K562 (cell line): Measurements from ENCODE around the gene CENPX. TPM values are rescaled to one million over a fixed set of nuclear protein-coding genes. Genes with fewer than 3 reads are reported as not detected.

Source experiments
- ATAC-seq: fragments of 200-7000 bp; cut with Tn5 transposase; 3 replicates; pipeline ENCODE4 v1.9.1; 2020; ENCODE audit warnings: moderate library complexity
- BruUV-seq: library from RNA; stranded (reverse); fragments of 400-500 nt; replicated peaks from 2 replicates; lab custom pipeline; 2021; lab: Mats Ljungman, UMichigan
- CTCF ChIA-PET: fragments of 300-600 bp; formaldehyde crosslinking; extraction: SDS; loops from one replicate; lab custom pipeline; 2021; ENCODE audit warnings: low intra/inter-chr PET ratio; lab: Yijun Ruan, JAX
- POLR2A ChIA-PET: fragments of 300-600, 350-650 bp; sonication (Branson Sonifier 250); formaldehyde crosslinking; extraction: SDS; loops from one replicate; lab custom pipeline; 2021; ENCODE audit warnings: antibody characterized with exemption, inconsistent platforms; lab: Yijun Ruan, JAX
- DNase-seq, 4 experiments: peaks; one replicate each; pipeline versions ENCODE4 v3.0.0 to v3.0.0-alpha.2; 2011 to 2018; ENCODE audit warnings: low spot score in 3 of 4, mixed read lengths in 3 of 4; ENCODE audit errors: extremely low read depth in 1 of 4
- FAIRE-seq: peaks from 2 replicates; lab custom pipeline; 2011; peaks lifted over from hg19 to GRCh38; lab: Jason Lieb, UNC
- H2AFZ ChIP-seq: 2 replicates; pipeline ENCODE4 v1.6.0; 2011; ENCODE audit warnings: low read depth, low read length, control low read depth, inconsistent platforms
- H3K27ac ChIP-seq: fragments of 200-600 bp; 3 replicates; pipeline ENCODE4 v1.8.0; 2011; ENCODE audit warnings: low read depth, mild to moderate bottlenecking, control low read depth, inconsistent platforms, low read length, moderate library complexity, mixed read lengths; ENCODE audit errors: extremely low read depth
- H3K27me3 ChIP-seq, 2 experiments: fragments of 300-600 bp in 1 of 2; 2 replicates in 1 of 2; 3 replicates in 1 of 2; pipeline versions ENCODE4 v1.6.0 to v1.8.0; 2011; ENCODE audit warnings: inconsistent platforms in 2 of 2, low read length in 2 of 2, mild to moderate bottlenecking in 1 of 2, mixed read lengths in 1 of 2, moderate library complexity in 1 of 2; ENCODE audit not compliant: control insufficient read depth in 2 of 2, insufficient read depth in 2 of 2
- H3K36me3 ChIP-seq: fragments of 300-600 bp; 3 replicates; pipeline ENCODE4 v1.8.0; 2011; ENCODE audit warnings: mild to moderate bottlenecking, low read length, inconsistent platforms; ENCODE audit not compliant: control insufficient read depth, insufficient read depth
- H3K4me1 ChIP-seq, 2 experiments: fragments of 200-600 bp in 1 of 2; replicated peaks in 1 of 2; 2 replicates in 1 of 2; 3 replicates in 1 of 2; pipeline versions ENCODE4 v1.5.1 to v1.8.0; 2011; ENCODE audit warnings: inconsistent platforms in 2 of 2, low read length in 2 of 2, mild to moderate bottlenecking in 1 of 2, mixed read lengths in 1 of 2, moderate library complexity in 1 of 2; ENCODE audit not compliant: control insufficient read depth in 2 of 2, insufficient read depth in 2 of 2
- H3K4me2 ChIP-seq: 2 replicates; pipeline ENCODE4 v1.6.1; 2011; ENCODE audit warnings: low read length, control low read depth, inconsistent platforms, mixed read lengths; ENCODE audit not compliant: insufficient read depth
- H3K4me3 ChIP-seq: fragments of 200-600 bp; sonication (generic), shearing (Covaris generic); 2 replicates; pipeline ENCODE4 v1.5.1; 2016; ENCODE audit warnings: control low read depth, inconsistent platforms
- H3K79me2 ChIP-seq: fragments of 200-600 bp; 3 replicates; pipeline ENCODE4 v1.8.0; 2011; ENCODE audit warnings: low read length, inconsistent platforms; ENCODE audit not compliant: control insufficient read depth, insufficient read depth
- H3K9ac ChIP-seq, 2 experiments: 2 replicates each; pipeline versions ENCODE4 v1.6.0 to v1.6.1; 2011; ENCODE audit warnings: low read depth in 2 of 2, low read length in 2 of 2, control low read depth in 1 of 2, inconsistent platforms in 1 of 2, mild to moderate bottlenecking in 1 of 2, mixed read lengths in 1 of 2; ENCODE audit not compliant: insufficient read depth in 1 of 2
- H3K9me1 ChIP-seq: one replicate; pipeline ENCODE4 v1.6.0; 2011; ENCODE audit warnings: inconsistent platforms, mild to moderate bottlenecking, low read length, moderate library complexity; ENCODE audit not compliant: control insufficient read depth, insufficient read depth
- H3K9me3 ChIP-seq: replicated peaks from 2 replicates; pipeline ENCODE4 v1.5.1; 2011; ENCODE audit warnings: low read depth, low read length, inconsistent platforms; ENCODE audit not compliant: control insufficient read depth, insufficient read depth
- H4K20me1 ChIP-seq: replicated peaks from 2 replicates; pipeline ENCODE4 v1.6.1; 2011; ENCODE audit warnings: low read length, inconsistent platforms, mixed read lengths; ENCODE audit not compliant: control insufficient read depth, insufficient read depth
- RBM25 ChIP-seq: fragments of 200-400 bp; formaldehyde crosslinking; IDR thresholded peaks from 2 replicates; pipeline ENCODE4 v1.6.1; 2018; ENCODE audit warnings: low read length, low read depth, moderate library complexity; ENCODE audit not compliant: severe bottlenecking
- ZBTB1 ChIP-seq: sonication (generic); formaldehyde crosslinking; IDR thresholded peaks from 2 replicates; pipeline ENCODE4 v1.8.1; 2023; ENCODE audit warnings: missing genetic modification reagents, low read depth, mild to moderate bottlenecking, borderline replicate concordance
- ZSCAN29 ChIP-seq: fragments of 450-650 bp; IDR thresholded peaks from 2 replicates; pipeline ENCODE4 v1.6.1; 2017
- WGBS: fragments of 100-300 bp; shearing (Covaris generic); methylation state at CpG from one replicate; pipeline ENCODE4 v1.1.6; 2016; ENCODE audit warnings: low coverage, mixed read lengths; ENCODE audit not compliant: insufficient coverage; ENCODE audit errors: missing lambda C conversion rate; 5-methylcytosine and 5-hydroxymethylcytosine counted together
- in situ Hi-C: fragments of 300-500 bp; cut with MboI; formaldehyde crosslinking; loops from 4 replicates; pipeline ENCODE4 v1.15.0; 2018; ENCODE audit warnings: inconsistent platforms, mixed read lengths
- intact Hi-C: fragments of 100-400 bp; cut with micrococcal nuclease; formaldehyde crosslinking; loops from 2 replicates; pipeline ENCODE4 v1.14.2; 2022
- polyA plus RNA-seq, 8 experiments: library from polyadenylated mRNA; depleted of rRNA in 4 of 8; stranded (reverse) in 5 of 8; unstranded in 3 of 8; fragments of >200 nt; fragmentation: Nextera tagmentation in 2 of 8; fragmentation: Illumina TruSeq in 1 of 8; extraction: Ambion mirVana in 2 of 8; extraction: Trizol in 1 of 8; gene quantifications; 2 replicates each; pipeline versions ENCODE4 v1.2.1 to v1.2.3, GENCODE V29; 2011 to 2014; ENCODE audit warnings: inconsistent platforms in 1 of 8, missing spikeins in 1 of 8
- total RNA-seq, 7 experiments: library from RNA; depleted of rRNA in 6 of 7; stranded (reverse); fragments of >200 nt in 6 of 7; fragmentation: Illumina TruSeq in 2 of 7; extraction: Trizol in 2 of 7; gene quantifications; 2 replicates each; pipeline versions ENCODE4 v1.2.1 to v1.2.3, GENCODE V29; 2011 to 2021; ENCODE audit warnings: low replicate concordance in 1 of 7

The CENPX gene
- total and polyA plus RNA-seq, 9 of the 15 experiments (the other 6 are each of a cell fraction or from before 2014, with no cell fraction given): 32.7 to 352 (median 127) TPM

GRCh38 chr17:82000803-82001570 is 21.7 kb downstream of the CENPX start:
- Histone ChIP-seq H3K4me1 (peaks cover 0 to 67% of the 10 kb centered on the region in 2 experiments; a peak in 2 of 5 replicates), H2AFZ (no peak overlapping the region), H3K27me3 (no peaks in the 10 kb centered on the region), H3K9me1 (peaks cover 3% of the 10 kb centered on the region), H3K36me3 (peaks cover 6% of the 10 kb centered on the region; the same call in 1 of the 3 replicates), H3K9me3 (no peaks in the 10 kb centered on the region), H3K4me3 (no peak overlapping the region), H3K4me2 (no peak overlapping the region), H3K27ac (no peak overlapping the region), H3K9ac (peak overlapping the region in 1 of 2 experiments; percentile 76; a peak in 2 of 4 replicates), H3K79me2 (no peaks in the 10 kb centered on the region), H4K20me1 (0 out of 2 replicates have a peak, but pooled peaks cover 1% of the 10 kb centered on the region)
- intact Hi-C loops: no loop called here
- WGBS: 80% methylated on average over 27 of the region's 32 CpGs
- ChIA-PET POLR2A (no interaction called here), CTCF (no interaction called here)
- in situ Hi-C loops: no loop called here
- TF ChIP-seq ZSCAN29: no peak
- TF ChIP-seq RBM25: no peak
- no peak for TF ChIP-seq ZBTB1 (CRISPR knock-in tag)
- BruUV-seq: no TSS peak
- DNase-seq (no peak), FAIRE-seq (no peak), ATAC-seq (no peak)
